Tibial nerve (tissue), 4 donors: ENCODE measurements around the gene GALNT18. TPM values are rescaled to one million over a fixed set of nuclear protein-coding genes. Genes with fewer than 3 reads are reported as not detected.

Experiments used
- DNase-seq, 2 donors: peaks; one replicate each; pipeline ENCODE4 v3.0.0-alpha.2; 2019; ENCODE audit warnings: low spot score in 2 of 2
- H3K27ac ChIP-seq, 4 donors: fragments of 200-600 bp; sonication (generic) in 3 of 4; one replicate each; pipeline ENCODE4 v1.5.1; 2017 to 2019; ENCODE audit warnings: mild to moderate bottlenecking in 1 of 4
- H3K27me3 ChIP-seq, 2 donors: fragments of 200-600 bp; sonication (generic) in 1 of 2; one replicate each; pipeline versions ENCODE4 v1.5.1 to v1.6.0; 2017 to 2019
- H3K36me3 ChIP-seq, 3 donors: fragments of 200-600 bp; sonication (generic); one replicate each; pipeline ENCODE4 v1.5.1; 2018 to 2019
- H3K4me1 ChIP-seq, 4 donors: fragments of 200-600 bp; sonication (generic) in 3 of 4; one replicate each; pipeline ENCODE4 v1.5.1; 2017 to 2019
- H3K4me3 ChIP-seq, 4 donors: fragments of 200-600 bp; sonication (generic) in 3 of 4; one replicate each; pipeline ENCODE4 v1.5.1; 2017 to 2019; ENCODE audit warnings: mild to moderate bottlenecking in 1 of 4, moderate library complexity in 1 of 4
- H3K9me3 ChIP-seq, 4 donors: fragments of 200-600 bp; sonication (generic) in 3 of 4; one replicate each; pipeline ENCODE4 v1.5.1; 2017 to 2019
- CTCF ChIP-seq, 5 experiments: fragments of 200-600 bp in 3 of 5; fragments of 450-650 bp in 2 of 5; sonication (generic) in 3 of 5; IDR thresholded peaks; one replicate each; pipeline ENCODE4 v1.5.1; 2016 to 2019; ENCODE audit warnings: antibody characterized with exemption in 5 of 5, mild to moderate bottlenecking in 3 of 5, moderate library complexity in 2 of 5
- EP300 ChIP-seq, 2 donors: sonication (generic); formaldehyde crosslinking; IDR thresholded peaks; one replicate each; pipeline ENCODE4 v1.6.1; 2017; ENCODE audit warnings: antibody characterized with exemption in 2 of 2, mild to moderate bottlenecking in 1 of 2
- POLR2A ChIP-seq, 2 donors: fragments of 450-650 bp; IDR thresholded peaks; one replicate each; pipeline ENCODE4 v1.6.1; 2017; ENCODE audit warnings: antibody characterized with exemption in 2 of 2, mild to moderate bottlenecking in 2 of 2, moderate library complexity in 2 of 2
- WGBS, 2 donors: methylation state at CpG; one replicate each; pipeline ENCODE4 v1.1.5; 2018; 5-methylcytosine and 5-hydroxymethylcytosine counted together
- small RNA-seq: library from RNA; depleted of rRNA; stranded (forward); fragments of <200 nt; gene quantifications from one replicate; pipeline ENCODE3, GENCODE V24; 2016
- total RNA-seq, 4 donors: library from RNA; depleted of rRNA; stranded (reverse); fragments of >200 nt; gene quantifications; one replicate each; pipeline ENCODE4 v1.1.0, GENCODE V29; 2016

GALNT18 gene
- total RNA-seq, 4 donors from 2014 or later, result 11.3 to 32.4 (median 23.9) TPM

GRCh38 chr11:11230802-11231562 lies 390.8 kb downstream of the GALNT18 start:
- Histone ChIP-seq H3K27ac (peak overlapping the region in 1 of 4 donors; percentile 57), H3K27me3 (no peaks in the 10 kb centered on the region), H3K4me3 (no peak overlapping the region), H3K36me3 (no peaks in the 10 kb centered on the region), H3K4me1 (peaks cover 0 to 29% (median 0%) of the 10 kb centered on the region in 4 donors), H3K9me3 (no peaks in the 10 kb centered on the region)
- peak; percentile 44 to 49 for DNase-seq
- TF ChIP-seq EP300 (IDR thresholded peaks at IDR 0.05), result peak in 1 of 2 donors; percentile 68
- no peak for TF ChIP-seq POLR2A (IDR thresholded peaks at IDR 0.05)
- peak; percentile 20 to 54 (median 25) for TF ChIP-seq CTCF (IDR thresholded peaks at IDR 0.05)
- WGBS, 2 donors, result 41 to 55% methylated on average over 7 of the region's 7 CpGs

DNA sequence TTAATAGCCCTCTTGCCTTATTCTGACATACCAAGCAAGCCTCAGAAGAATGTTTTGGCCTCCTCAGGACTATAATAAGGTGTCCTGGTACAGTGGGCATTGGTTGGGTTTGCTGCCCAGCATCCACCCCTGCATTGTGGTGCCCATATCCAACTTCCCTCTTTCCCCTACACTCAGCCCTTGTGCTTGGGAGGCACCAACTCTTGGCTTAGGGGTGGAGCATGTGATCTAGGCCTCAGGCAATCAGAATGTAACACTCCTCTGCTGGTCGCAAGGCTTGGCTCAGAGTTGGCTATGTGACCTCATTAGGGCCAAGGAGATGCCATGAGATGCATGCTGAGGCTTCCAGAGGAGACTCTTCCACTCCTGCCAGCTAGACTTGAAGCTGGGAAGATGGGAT lies 391.7 kb downstream of the GALNT18 start:
- no peaks in the 10 kb centered on the region for H3K36me3 ChIP-seq
- no peak overlapping the region for H3K27ac ChIP-seq
- 79 to 89% methylated on average over 1 of the region's 1 CpG for WGBS, 2 donors
- TF ChIP-seq CTCF (IDR thresholded peaks at IDR 0.05) (no peak), POLR2A (IDR thresholded peaks at IDR 0.05) (no peak), EP300 (IDR thresholded peaks at IDR 0.05) (no peak)
- no peak overlapping the region for H3K4me3 ChIP-seq
- no peak for DNase-seq
- H3K4me1 ChIP-seq, result peaks cover 0 to 29% (median 0%) of the 10 kb centered on the region in 4 donors
- no peaks in the 10 kb centered on the region for H3K9me3 ChIP-seq
- no peaks in the 10 kb centered on the region for H3K27me3 ChIP-seq

GRCh38 chr11:11229647-11230046 lies 392.2 kb downstream of the GALNT18 start:
- no peak for TF ChIP-seq CTCF (IDR thresholded peaks at IDR 0.05)
- no peak for TF ChIP-seq POLR2A (IDR thresholded peaks at IDR 0.05)
- no peak for TF ChIP-seq EP300 (IDR thresholded peaks at IDR 0.05)
- DNase-seq, result no peak
- Histone ChIP-seq H3K9me3 (no peaks in the 10 kb centered on the region), H3K27me3 (no peaks in the 10 kb centered on the region), H3K4me3 (no peak overlapping the region), H3K4me1 (peaks cover 0 to 29% (median 0%) of the 10 kb centered on the region in 4 donors), H3K36me3 (no peaks in the 10 kb centered on the region), H3K27ac (no peak overlapping the region)
- 95 to 100% methylated on average over 2 of the region's 2 CpGs for WGBS, 2 donors

DNA sequence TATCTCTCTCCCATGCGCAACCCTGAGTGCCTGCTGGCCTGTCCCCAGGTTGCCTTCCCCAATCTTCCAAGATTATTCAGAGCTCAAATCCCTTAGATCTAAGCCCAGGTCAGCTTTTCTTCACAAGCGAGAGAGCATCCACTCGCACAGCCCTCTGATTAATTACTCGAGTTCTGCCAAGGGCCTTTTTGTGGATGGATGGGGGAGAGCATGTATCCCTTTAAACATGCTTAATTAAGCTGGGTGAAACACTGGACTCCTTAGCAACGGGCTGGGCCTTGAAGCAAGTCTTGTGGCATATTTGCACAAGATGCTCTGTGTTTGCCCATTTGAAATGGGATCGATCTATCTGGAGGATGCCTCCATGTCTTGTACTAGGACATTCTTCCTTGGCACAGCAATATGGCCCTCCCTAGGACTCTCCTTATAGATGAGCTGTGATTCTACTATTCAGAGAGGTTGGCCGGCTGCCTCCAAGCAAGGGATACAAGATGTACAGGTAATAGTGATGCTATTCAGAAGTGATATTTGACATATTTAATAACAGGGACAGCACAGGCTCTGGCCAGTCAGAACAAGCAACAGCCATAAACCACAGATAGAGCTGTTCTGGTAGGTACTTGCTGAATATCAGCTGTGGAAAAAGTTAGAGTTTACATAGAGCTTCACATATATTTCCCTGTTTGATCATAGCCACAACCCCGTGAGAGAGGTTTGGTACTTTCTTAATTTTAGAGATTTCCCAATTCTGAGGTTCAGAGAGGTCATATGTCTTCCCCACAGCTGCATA lies 394.3 kb downstream of the GALNT18 start:
- WGBS, 2 donors, result 96 to 98% methylated on average over 8 of the region's 8 CpGs
- Histone ChIP-seq H3K9me3 (no peaks in the 10 kb centered on the region), H3K36me3 (no peaks in the 10 kb centered on the region), H3K27me3 (no peaks in the 10 kb centered on the region), H3K4me1 (peaks cover 0 to 23% (median 0%) of the 10 kb centered on the region in 4 donors), H3K27ac (no peak overlapping the region), H3K4me3 (no peak overlapping the region)
- DNase-seq, result no peak
- TF ChIP-seq CTCF (IDR thresholded peaks at IDR 0.05), result no peak
- TF ChIP-seq POLR2A (IDR thresholded peaks at IDR 0.05), result no peak
- no peak for TF ChIP-seq EP300 (IDR thresholded peaks at IDR 0.05)

Small RNA genes lying within 50 kb of the gene (small RNA-seq; reads per million reads assigned to genes)
- not detected for gene MIR4299

Other genes with a start within 250 kb of the GALNT18 start
- gene USP47, start 220.0 kb upstream of the GALNT18 start, total RNA-seq, result 10 to 100 TPM; 63.3 to 91.8 (median 84.5) TPM